Activated CD8-positive, alpha-beta T cell treated with anti-CD3 and anti-CD28 coated beads, Interleukin-2, amount 10 ng/mL, durations not matched to agents 7 days and 5 days (primary cell): ENCODE measurements around the gene SIAH2. TPM values are rescaled to one million over a fixed set of nuclear protein-coding genes. Genes with fewer than 3 reads are reported as not detected.
A peak's percentile ranks its signal among the peaks of the same experiment; 100 is the strongest.
"Not testable (repeated sequence)": the region's sequence is repeated elsewhere in the genome, so short reads cannot be mapped to it uniquely, and the experiment has no call there.

Experiments
- ATAC-seq: fragments of 150-1000 bp; cut with Tn5 transposase; one replicate; pipeline ENCODE4 v1.10.0; 2021; ENCODE audit warnings: moderate library complexity
- CTCF ChIA-PET: fragments of 350-600 bp; sonication (Branson Sonifier 250); formaldehyde crosslinking; loops from one replicate; lab custom pipeline; 2021; ENCODE audit warnings: antibody characterized with exemption; lab: Charles Lee
- POLR2A ChIA-PET: fragments of 350-600 bp; sonication (Branson Sonifier 250); formaldehyde crosslinking; loops from one replicate; lab custom pipeline; 2021; ENCODE audit warnings: antibody characterized with exemption; lab: Charles Lee
- DNase-seq: peaks from one replicate; pipeline ENCODE4 v3.0.0-alpha.2; 2020
- H3K27ac Mint-ChIP-seq: one replicate; pipeline ENCODE4 v1.8.0; 2021; ENCODE audit warnings: mild to moderate bottlenecking, mixed read lengths
- H3K27me3 Mint-ChIP-seq: one replicate; pipeline ENCODE4 v1.8.0; 2021; ENCODE audit warnings: low read depth, mixed read lengths
- H3K36me3 Mint-ChIP-seq: one replicate; pipeline ENCODE4 v1.8.0; 2021; ENCODE audit warnings: low read depth, mixed read lengths
- H3K4me1 Mint-ChIP-seq: one replicate; pipeline ENCODE4 v1.8.0; 2021; ENCODE audit warnings: low read depth, mixed read lengths
- H3K4me3 Mint-ChIP-seq: one replicate; pipeline ENCODE4 v1.8.0; 2021; ENCODE audit warnings: mild to moderate bottlenecking, mixed read lengths
- H3K9me3 Mint-ChIP-seq: one replicate; pipeline ENCODE4 v1.8.0; 2022; ENCODE audit warnings: mixed read lengths; ENCODE audit not compliant: insufficient read depth
- total RNA-seq, 2 experiments: library from RNA; stranded (reverse); gene quantifications; one replicate each; pipeline ENCODE4 v1.2.3, GENCODE V29; 2021

Gene SIAH2, protein sequence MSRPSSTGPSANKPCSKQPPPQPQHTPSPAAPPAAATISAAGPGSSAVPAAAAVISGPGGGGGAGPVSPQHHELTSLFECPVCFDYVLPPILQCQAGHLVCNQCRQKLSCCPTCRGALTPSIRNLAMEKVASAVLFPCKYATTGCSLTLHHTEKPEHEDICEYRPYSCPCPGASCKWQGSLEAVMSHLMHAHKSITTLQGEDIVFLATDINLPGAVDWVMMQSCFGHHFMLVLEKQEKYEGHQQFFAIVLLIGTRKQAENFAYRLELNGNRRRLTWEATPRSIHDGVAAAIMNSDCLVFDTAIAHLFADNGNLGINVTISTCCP
- 10 to 100 TPM; 31.5 to 32.3 TPM for total RNA-seq

DNA sequence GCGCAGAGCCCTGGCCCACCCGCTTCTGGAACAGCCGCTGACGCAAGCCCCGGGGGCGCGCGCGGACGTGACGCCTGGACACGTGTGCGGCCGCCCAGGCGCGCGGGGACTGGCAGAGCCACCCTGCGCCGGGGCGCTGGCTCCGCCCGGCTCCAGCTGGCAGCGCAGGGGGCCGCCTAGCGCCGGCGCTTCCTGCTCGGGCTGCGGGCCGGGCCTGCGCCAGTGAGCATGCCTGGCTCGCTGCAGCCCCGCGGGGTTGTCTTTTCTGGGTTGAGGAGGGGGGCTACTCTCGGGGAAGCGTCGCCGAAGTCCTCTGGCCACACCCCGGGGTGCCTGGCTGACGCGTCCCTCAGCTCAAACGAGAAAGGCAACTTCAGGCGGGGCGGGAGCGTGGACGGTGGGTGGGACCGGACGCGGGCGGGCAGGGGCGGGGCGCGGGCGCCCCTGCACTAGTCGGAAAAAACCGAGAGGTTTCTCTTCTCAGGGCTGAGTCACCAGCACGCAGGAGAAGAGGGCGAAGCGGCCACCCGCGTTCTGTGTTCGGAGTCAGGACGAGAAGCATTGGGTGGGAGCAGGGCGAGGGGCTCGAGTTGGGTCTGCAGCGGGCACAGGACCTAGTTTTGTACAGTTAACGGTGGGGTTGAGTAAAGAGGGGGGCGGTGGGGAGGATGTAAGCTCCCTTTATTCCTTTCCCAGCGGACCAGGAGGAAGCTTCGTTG is at the start of gene SIAH2:
TSS of gene SIAH2 (minus strand) at position 48 of the 719 bp plus-strand sequence. CDS start 320 bp downstream, outside the sequence.
- peaks cover 21% of the 10 kb centered on the region for H3K36me3 Mint-ChIP-seq
- peak; percentile 85 for ATAC-seq
- peak within 1 kb of the TSS; percentile 92 for H3K4me3 Mint-ChIP-seq
- H3K27me3 Mint-ChIP-seq: no peaks in the 10 kb centered on the region
- no peaks in the 10 kb centered on the region for H3K9me3 Mint-ChIP-seq
- DNase-seq: peak; percentile 94
- POLR2A ChIA-PET: interaction anchor here (0.6 to 6.3 kb wide), 40 partner anchors 8 to 612 kb away, joined by 3 to 77 read pairs (median 6); partner anchors contain the start of genes EIF2A, ERICH6, GPR171 and MED12L
- CTCF ChIA-PET: interaction anchor here (0.7 to 9.2 kb wide), 20 partner anchors 9 to 235 kb away, joined by 3 to 87 read pairs (median 4); no protein-coding TSS in a partner anchor
- H3K4me1 Mint-ChIP-seq: peaks cover 46% of the 10 kb centered on the region
- peak within 1 kb of the TSS; percentile 100 for H3K27ac Mint-ChIP-seq

DNA sequence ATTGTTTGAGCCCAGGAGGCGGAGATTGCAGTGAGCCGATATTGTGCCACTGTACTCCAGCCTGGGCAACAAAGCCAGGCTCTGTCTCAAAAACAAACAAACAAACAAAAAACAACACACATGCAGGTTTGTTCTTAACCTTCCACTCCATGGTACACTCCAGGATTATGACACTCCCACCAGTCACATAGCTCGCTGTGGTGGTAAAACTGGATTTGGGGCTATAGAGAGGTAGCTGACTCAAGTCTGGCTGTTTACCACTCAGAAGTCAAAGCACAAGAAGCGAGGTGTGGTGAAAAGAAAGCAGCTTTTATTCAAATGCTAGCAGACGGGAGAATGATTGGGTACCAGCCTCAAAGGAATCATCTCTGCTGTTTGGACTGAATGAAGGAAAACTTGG is 49.0 kb upstream of the SIAH2 start:
- H3K9me3 Mint-ChIP-seq: no peaks in the 10 kb centered on the region
- H3K27me3 Mint-ChIP-seq: peaks cover 12% of the 10 kb centered on the region
- ChIA-PET POLR2A (no interaction called here), CTCF (no interaction called here)
- no peak overlapping the region for H3K27ac Mint-ChIP-seq
- DNase-seq: no peak
- no peak for ATAC-seq
- H3K36me3 Mint-ChIP-seq: no peaks in the 10 kb centered on the region
- no peak overlapping the region for H3K4me3 Mint-ChIP-seq
- H3K4me1 Mint-ChIP-seq: no peaks in the 10 kb centered on the region

DNA sequence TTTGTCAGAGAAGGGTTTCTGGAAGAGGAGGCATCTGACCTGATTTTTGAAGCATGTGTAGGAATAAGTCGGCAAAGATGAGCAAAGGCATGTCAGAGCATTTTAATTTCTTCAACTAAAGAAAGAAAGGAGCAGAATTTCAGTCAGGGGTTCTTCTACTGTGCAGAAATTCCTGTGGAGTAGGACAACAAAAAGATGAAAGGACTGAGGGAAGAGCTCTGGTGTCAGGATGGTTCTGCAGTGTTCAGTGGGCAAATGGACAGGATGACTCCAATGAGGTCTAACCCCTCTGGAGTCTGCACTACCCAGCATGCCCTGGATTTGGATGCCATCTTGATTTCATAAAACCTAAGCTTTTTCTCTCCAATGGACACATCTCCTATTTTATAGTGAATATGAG is 47.7 kb upstream of the SIAH2 start:
- no peak for DNase-seq
- ChIA-PET POLR2A (no interaction called here), CTCF (no interaction called here)
- Mint-ChIP-seq H3K9me3 (no peaks in the 10 kb centered on the region), H3K27me3 (peaks cover 19% of the 10 kb centered on the region), H3K4me3 (no peak overlapping the region), H3K36me3 (no peaks in the 10 kb centered on the region), H3K27ac (no peak overlapping the region), H3K4me1 (no peaks in the 10 kb centered on the region)
- ATAC-seq: no peak

DNA sequence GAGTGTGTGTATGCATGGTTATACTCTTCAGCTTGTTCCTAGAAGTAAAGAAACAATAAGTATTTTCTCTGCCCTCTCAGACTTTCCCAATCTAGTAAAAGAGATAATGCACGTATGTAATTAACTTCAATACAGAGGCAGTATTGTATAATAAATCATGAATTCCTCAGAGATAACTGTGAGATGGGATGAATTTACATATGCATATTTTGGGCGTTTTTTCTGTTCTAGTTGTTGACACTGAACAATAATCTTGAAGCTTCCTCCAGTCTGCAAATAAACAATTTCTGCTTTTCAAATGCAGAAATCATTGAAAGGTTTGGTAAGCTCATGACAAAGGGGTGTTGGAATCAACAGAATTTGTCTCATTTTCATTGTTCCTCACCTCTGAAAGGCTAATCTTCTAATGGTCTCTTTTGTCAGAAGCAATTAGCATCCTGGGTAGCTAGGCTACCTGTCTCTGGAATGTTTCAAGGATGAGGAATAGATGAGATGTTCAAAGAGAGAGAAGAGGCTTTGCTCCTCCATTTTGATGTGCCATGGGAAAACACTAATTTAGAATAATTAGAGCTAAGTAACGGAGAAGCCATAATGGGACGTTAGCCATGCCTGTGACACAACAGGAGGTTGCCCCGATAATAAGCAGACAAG is 43.3 kb upstream of the SIAH2 start:
- Mint-ChIP-seq H3K9me3 (no peaks in the 10 kb centered on the region), H3K4me3 (no peak overlapping the region), H3K27me3 (peaks cover 16% of the 10 kb centered on the region), H3K36me3 (no peaks in the 10 kb centered on the region), H3K4me1 (no peaks in the 10 kb centered on the region), H3K27ac (no peak overlapping the region)
- ATAC-seq (no peak), DNase-seq (no peak)
- ChIA-PET POLR2A (no interaction called here), CTCF (interaction anchor here (1.3 kb wide), 1 partner anchor 19 kb away, joined by 5 read pairs; no protein-coding TSS in a partner anchor)

DNA sequence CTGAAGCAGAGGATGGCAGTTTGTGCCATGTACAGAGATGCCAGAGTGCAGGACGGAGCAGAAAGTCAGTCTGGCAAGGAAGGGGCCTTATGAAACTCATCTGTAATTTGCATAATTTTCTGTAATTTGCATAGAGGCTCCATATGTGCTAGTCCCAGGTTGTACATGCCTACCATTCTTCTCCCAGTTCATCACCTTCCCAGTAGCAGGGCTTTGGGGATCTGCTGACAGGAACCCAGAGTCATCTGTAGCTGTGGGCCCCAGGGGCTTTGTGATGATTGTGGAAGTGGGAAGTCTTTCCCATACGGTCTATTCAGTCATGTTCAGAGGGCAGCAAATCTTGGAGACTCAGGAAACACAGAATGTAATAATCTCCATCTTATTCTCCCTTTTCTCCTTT is 42.4 kb upstream of the SIAH2 start:
- ChIA-PET CTCF (interaction anchor here (1.3 kb wide), 1 partner anchor 18 kb away, joined by 5 read pairs; no protein-coding TSS in a partner anchor), POLR2A (no interaction called here)
- Mint-ChIP-seq H3K36me3 (no peaks in the 10 kb centered on the region), H3K27ac (no peak overlapping the region), H3K27me3 (peaks cover 15% of the 10 kb centered on the region), H3K4me3 (no peak overlapping the region), H3K4me1 (no peaks in the 10 kb centered on the region), H3K9me3 (no peaks in the 10 kb centered on the region)
- no peak for ATAC-seq
- DNase-seq: no peak

DNA sequence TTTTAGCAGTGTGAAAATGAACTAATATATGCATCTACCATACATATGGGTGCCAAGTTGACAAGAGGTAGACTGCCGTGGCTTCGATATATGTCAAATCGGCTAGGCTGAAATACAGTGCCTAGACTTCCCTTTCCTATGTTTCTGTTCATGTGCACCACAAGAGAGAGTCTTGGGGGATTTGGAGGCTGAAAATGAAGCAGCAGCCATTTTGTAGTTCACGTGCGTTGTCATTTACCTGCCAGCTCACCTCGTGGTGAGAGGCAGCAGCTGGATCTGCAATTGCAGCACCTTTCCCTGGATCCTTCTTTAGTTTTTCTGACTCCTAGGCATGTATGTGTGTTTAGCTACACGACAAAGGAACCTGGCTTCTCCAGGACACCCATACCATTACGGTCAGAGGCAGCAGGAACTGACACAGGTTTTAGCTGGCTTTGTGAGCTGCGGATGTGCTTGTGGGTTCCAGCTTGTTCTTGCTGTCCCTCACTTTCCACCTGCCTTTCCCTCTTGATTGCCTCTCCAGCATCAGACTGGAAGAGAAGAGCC is 40.5 kb upstream of the SIAH2 start:
- CTCF ChIA-PET: interaction anchor here (1.7 kb wide), 2 partner anchors 14 to 16 kb away, joined by 5 to 9 read pairs; no protein-coding TSS in a partner anchor
- POLR2A ChIA-PET: interaction anchor here (0.6 kb wide), 1 partner anchor 1198 kb away, joined by 3 read pairs; no protein-coding TSS in a partner anchor
- Mint-ChIP-seq H3K4me3 (no peak overlapping the region), H3K36me3 (no peaks in the 10 kb centered on the region), H3K27ac (no peak overlapping the region), H3K4me1 (no peaks in the 10 kb centered on the region), H3K27me3 (peaks cover 14% of the 10 kb centered on the region), H3K9me3 (no peaks in the 10 kb centered on the region)
- no peak for DNase-seq
- no peak for ATAC-seq

DNA sequence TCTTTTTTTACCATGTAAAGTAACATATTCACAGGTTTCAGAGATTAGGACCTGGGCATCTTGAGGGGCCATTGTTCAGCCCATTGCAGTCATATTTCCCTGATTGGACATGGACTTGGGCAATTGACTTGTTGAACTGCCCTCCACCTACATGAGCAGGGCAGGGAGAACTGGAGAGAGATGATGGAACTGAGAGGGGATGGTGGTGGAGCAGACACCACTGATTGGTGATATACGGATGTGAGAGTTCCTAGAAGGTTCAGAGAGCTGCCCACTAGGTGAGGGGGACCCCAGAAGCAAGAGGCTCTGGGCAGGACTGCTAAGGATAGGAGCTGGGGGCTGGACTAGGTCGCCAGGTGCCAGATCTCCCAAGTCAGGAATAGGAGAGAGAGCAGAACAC is 37.8 kb upstream of the SIAH2 start:
- H3K27ac Mint-ChIP-seq: no peak overlapping the region
- H3K4me3 Mint-ChIP-seq: no peak overlapping the region
- no peak for DNase-seq
- no peaks in the 10 kb centered on the region for H3K36me3 Mint-ChIP-seq
- H3K27me3 Mint-ChIP-seq: peaks cover 7% of the 10 kb centered on the region
- POLR2A ChIA-PET: no interaction called here
- peaks cover 7% of the 10 kb centered on the region for H3K4me1 Mint-ChIP-seq
- ATAC-seq: no peak
- H3K9me3 Mint-ChIP-seq: no peaks in the 10 kb centered on the region
- CTCF ChIA-PET: interaction anchor here (1.0 to 3.4 kb wide), 2 partner anchors 13 to 64 kb away, joined by 3 to 16 read pairs; no protein-coding TSS in a partner anchor

DNA sequence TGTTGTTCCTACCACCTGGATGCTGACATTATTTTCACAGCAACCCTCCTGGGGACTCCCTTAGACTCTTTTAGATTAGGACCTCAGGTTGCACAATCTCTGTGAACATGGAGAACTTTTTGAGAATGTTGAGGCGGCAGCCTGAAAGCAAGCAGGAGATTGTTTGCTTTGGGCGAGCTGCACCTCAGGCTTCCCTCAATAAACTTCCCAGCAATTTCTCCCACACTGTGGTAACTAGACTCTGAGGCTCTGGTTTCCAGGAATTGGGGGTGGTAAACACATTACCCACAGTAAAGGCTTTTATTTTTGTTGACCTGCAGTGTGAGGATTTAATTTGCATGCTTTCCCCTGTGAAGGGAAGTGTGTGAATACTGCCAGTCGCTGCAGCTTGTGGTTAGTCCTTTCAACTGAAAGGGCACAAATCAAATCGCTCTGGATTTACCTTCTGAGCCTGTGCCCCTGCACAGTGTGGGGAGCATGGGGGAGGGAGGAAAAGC is 35.2 kb upstream of the SIAH2 start:
- no peak overlapping the region for H3K4me3 Mint-ChIP-seq
- ChIA-PET CTCF (no interaction called here), POLR2A (no interaction called here)
- H3K9me3 Mint-ChIP-seq: no peaks in the 10 kb centered on the region
- DNase-seq (no peak), ATAC-seq (no peak)
- no peaks in the 10 kb centered on the region for H3K36me3 Mint-ChIP-seq
- H3K27me3 Mint-ChIP-seq: peaks cover 3% of the 10 kb centered on the region
- no peak overlapping the region for H3K27ac Mint-ChIP-seq
- H3K4me1 Mint-ChIP-seq: peaks cover 7% of the 10 kb centered on the region

DNA sequence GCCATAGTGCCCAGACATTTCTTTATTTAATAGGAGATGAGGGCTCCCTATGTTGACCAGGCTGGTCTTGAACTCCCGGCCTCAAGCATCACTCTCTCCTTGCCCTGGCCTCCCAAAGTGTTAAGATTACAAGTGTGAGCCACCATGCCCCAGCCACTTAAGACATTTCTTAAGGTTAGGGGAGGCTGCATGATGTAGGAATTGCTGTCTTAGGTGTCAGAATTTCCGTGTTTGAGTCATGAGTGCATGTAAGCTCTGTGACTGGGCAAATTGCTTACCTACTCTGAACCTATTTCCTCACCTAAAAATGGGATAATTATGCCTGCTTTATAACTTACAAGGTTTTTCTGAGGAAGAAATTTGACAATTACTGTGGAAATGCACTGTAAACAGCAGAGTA is 34.2 kb upstream of the SIAH2 start:
- Mint-ChIP-seq H3K9me3 (no peaks in the 10 kb centered on the region), H3K27ac (peak overlapping the region; percentile 39), H3K4me1 (peaks cover 7% of the 10 kb centered on the region), H3K36me3 (no peaks in the 10 kb centered on the region), H3K27me3 (peaks cover 3% of the 10 kb centered on the region), H3K4me3 (no peak overlapping the region)
- CTCF ChIA-PET: interaction anchor here (2.2 kb wide), 1 partner anchor 9 kb away, joined by 10 read pairs; no protein-coding TSS in a partner anchor
- ATAC-seq (no peak), DNase-seq (no peak)
- POLR2A ChIA-PET: no interaction called here

DNA sequence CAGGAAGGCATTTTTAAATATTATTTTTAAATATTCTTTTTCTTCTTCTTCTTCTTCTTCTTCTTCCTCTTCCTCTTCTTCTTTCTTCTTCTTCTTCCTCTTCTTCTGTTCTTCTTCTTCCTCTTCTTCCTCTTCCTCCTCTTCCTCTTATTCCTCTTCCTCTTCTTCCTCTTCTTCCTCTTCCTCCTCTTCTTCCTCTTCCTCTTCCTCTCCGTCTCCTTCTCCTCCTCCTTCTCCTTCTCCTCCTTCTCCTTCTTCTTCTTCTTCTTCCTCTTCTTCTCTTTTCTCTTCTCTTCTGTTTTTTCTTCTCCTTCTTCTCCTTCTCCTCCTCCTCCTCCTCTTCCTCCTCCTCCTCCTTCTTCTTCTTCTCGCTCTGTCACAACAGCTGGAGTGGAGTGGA is 33.6 kb upstream of the SIAH2 start:
- CTCF ChIA-PET: interaction anchor here (2.2 kb wide), 1 partner anchor 9 kb away, joined by 10 read pairs; no protein-coding TSS in a partner anchor
- H3K9me3 Mint-ChIP-seq, H3K36me3 Mint-ChIP-seq, H3K27me3 Mint-ChIP-seq, DNase-seq, H3K4me3 Mint-ChIP-seq, ATAC-seq, H3K4me1 Mint-ChIP-seq, POLR2A ChIA-PET, H3K27ac Mint-ChIP-seq: not testable (repeated sequence)

DNA sequence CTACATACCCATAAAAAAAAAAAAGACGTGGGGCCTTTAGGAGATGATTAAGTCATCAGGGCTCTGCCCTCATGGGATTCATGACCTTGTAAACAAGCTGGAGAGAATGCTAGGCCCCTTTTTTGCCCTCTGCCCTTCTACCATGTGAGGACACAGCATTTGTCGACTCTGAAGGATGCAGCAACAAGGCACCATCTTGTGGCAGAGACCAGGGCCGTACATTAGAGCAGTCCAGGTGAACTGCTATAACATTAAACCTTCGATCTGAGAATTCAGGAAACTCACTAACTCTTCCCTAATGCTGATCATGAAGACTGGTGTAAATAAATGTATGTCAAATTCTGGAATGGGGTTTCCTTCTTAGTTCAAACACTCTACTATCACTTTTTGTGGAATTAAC is 30.7 kb upstream of the SIAH2 start:
- Mint-ChIP-seq H3K4me1 (peaks cover 7% of the 10 kb centered on the region), H3K36me3 (no peaks in the 10 kb centered on the region), H3K4me3 (no peak overlapping the region), H3K27me3 (peaks cover 7% of the 10 kb centered on the region), H3K27ac (no peak overlapping the region), H3K9me3 (no peaks in the 10 kb centered on the region)
- ATAC-seq: no peak
- DNase-seq: no peak
- CTCF ChIA-PET: no interaction called here
- POLR2A ChIA-PET: no interaction called here
